ENCODE results near the gene SMAD4.

DNA sequence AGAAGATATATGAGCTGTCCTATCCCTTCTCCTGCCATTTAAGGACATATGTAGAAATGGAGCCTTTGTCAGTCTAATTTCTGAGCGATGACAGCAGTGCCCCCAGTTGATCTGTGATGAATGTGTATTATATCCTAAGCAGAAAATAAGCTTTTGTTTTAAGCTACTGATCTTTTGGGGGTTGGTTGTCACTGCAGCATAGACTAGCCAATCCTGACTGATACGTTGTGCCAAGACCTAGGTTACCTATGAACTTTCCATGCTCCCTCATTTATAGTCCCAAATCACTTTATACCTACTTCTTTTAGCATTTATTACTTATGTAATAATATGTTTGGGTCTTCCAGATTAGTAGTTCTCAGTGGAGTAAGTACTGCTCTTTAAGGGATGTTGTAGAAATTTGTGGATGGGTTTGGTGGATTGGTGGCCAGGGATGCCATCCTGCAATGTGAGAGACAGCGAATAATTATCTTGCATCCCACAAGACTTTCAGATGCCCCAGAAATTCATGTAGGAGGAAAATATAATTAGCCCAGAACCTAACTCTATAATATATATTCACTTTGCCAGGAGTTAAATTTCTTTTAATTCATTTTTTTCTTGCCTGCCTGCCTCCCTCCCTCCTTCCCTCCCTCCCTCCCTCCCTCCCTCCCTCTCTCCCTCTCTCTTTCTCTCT, 11.8 kb downstream of the SMAD4 start:
- TF ChIP-seq, protein P1, sequence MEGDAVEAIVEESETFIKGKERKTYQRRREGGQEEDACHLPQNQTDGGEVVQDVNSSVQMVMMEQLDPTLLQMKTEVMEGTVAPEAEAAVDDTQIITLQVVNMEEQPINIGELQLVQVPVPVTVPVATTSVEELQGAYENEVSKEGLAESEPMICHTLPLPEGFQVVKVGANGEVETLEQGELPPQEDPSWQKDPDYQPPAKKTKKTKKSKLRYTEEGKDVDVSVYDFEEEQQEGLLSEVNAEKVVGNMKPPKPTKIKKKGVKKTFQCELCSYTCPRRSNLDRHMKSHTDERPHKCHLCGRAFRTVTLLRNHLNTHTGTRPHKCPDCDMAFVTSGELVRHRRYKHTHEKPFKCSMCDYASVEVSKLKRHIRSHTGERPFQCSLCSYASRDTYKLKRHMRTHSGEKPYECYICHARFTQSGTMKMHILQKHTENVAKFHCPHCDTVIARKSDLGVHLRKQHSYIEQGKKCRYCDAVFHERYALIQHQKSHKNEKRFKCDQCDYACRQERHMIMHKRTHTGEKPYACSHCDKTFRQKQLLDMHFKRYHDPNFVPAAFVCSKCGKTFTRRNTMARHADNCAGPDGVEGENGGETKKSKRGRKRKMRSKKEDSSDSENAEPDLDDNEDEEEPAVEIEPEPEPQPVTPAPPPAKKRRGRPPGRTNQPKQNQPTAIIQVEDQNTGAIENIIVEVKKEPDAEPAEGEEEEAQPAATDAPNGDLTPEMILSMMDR (IDR thresholded peaks at IDR 0.05): no peak
- TF ChIP-seq EP300 (IDR thresholded peaks at IDR 0.05): no peak
- TF ChIP-seq POLR2A (IDR thresholded peaks at IDR 0.05; ENCODE audit: low read depth): no peak

All from esophagus muscularis mucosa (tissue), 4 donors.